ENCODE results near the gene RALGPS1.

DNA sequence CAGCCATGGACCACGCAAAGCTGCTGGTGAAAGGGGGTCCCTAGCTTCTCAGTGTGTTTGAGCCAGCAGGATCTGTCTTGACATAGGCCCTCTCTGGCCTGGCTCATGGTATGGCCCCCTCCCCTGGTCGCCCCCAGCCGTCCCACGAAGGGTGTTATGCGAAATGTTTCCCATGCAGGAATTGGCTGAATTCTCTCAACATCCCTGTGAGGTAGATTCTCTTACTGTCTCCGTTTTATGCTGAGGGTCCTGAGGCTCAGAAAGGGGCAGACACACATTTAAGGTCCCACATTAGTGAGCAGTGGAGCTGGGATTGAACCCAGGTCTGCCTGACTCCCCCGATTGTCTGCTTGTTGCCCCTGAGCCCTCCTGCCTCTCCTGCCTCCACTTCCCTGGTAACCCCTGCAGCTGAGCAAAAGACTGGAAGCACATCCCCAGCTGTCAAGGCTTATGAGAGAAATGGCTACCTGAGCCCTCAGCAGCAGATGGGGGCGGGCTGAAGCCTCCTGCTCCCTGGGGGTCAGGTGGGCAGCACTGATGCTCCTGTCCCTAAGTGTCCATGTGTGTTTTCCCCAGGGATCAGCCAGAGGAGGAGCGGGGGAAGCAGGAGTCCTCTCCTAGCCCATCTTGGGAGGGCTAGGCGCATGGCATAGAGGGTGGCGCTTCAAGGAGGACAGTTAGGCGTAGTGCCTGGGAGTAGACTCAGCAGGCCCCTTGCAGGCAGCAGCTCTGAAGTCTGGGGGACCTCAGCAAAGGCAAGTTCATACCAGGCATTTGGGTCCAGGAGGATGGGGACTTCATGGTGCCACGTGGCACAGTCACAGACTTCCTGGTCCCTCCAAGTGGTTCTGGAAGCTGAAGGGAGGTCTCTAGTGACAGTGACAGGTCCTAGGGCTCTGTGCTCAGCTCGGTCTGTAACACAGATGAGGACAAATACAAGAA is 301.0 kb downstream of the RALGPS1 start:
- TF ChIP-seq, protein P1, sequence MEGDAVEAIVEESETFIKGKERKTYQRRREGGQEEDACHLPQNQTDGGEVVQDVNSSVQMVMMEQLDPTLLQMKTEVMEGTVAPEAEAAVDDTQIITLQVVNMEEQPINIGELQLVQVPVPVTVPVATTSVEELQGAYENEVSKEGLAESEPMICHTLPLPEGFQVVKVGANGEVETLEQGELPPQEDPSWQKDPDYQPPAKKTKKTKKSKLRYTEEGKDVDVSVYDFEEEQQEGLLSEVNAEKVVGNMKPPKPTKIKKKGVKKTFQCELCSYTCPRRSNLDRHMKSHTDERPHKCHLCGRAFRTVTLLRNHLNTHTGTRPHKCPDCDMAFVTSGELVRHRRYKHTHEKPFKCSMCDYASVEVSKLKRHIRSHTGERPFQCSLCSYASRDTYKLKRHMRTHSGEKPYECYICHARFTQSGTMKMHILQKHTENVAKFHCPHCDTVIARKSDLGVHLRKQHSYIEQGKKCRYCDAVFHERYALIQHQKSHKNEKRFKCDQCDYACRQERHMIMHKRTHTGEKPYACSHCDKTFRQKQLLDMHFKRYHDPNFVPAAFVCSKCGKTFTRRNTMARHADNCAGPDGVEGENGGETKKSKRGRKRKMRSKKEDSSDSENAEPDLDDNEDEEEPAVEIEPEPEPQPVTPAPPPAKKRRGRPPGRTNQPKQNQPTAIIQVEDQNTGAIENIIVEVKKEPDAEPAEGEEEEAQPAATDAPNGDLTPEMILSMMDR (IDR thresholded peaks at IDR 0.05): no peak
- TF ChIP-seq POLR2AphosphoS5 (IDR thresholded peaks at IDR 0.05): no peak
- no peak for TF ChIP-seq POLR2A (IDR thresholded peaks at IDR 0.05)
- TF ChIP-seq EP300 (IDR thresholded peaks at IDR 0.05): no peak
